OCI-LY3 (cell line): Measurements from ENCODE around the gene CAMK2D.

Experiments used
- CTCF ChIP-seq: fragments of 200-600, 300-600 bp; sonication (generic); IDR thresholded peaks from 2 replicates; pipeline ENCODE4 v1.5.1; 2014; ENCODE audit warnings: antibody characterized with exemption, low read length, low read depth
- EZH2phosphoT487 ChIP-seq: fragments of 200-600 bp; shearing (Covaris generic); IDR thresholded peaks from 2 replicates; pipeline ENCODE4 v1.6.1; 2018; ENCODE audit warnings: antibody characterized with exemption, mixed run types, low read depth

DNA sequence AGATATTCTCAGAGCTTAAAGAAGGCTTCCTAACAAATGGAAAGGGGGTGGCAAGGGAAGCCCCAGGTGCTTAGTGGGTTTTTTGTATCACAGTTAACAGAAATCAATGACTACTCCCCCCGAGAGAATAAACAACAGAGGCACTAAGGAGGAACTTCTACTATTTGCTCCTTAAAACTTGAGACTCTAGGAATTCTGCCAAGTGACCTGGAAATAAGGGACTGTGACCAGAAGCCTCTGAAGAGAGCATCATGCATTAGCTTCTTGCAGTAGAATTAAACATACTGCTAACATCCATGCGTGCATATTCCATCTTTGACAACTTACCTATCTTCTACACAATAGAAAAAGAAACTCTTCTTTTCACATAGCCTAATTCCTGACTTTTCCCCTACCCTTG, 86.8 kb downstream of the CAMK2D start:
- TF ChIP-seq CTCF (no peak), EZH2phosphoT487 (no peak)
